ACC112 (cell line): ENCODE data around the gene SNAPC4.
"Not testable (repeated sequence)": the region's sequence is repeated elsewhere in the genome, so short reads cannot be mapped to it uniquely, and the experiment has no call there.

Experiments
- H2AFZ ChIP-seq: fragments of 200-600 bp; sonication (generic); one replicate; pipeline ENCODE4 v1.6.0; 2017; ENCODE audit warnings: antibody characterized with exemption, low read length; ENCODE audit not compliant: unreplicated experiment
- H3K27ac ChIP-seq: fragments of 200-600 bp; sonication (generic); 2 replicates; pipeline ENCODE4 v1.5.1; 2014; ENCODE audit warnings: low read depth, mild to moderate bottlenecking, antibody characterized with exemption, low read length, moderate library complexity
- H3K27me3 ChIP-seq: fragments of 200-600 bp; sonication (generic); 2 replicates; pipeline ENCODE4 v1.6.1; 2014; ENCODE audit warnings: mild to moderate bottlenecking, antibody characterized with exemption, low read length, moderate library complexity, mixed read lengths; ENCODE audit not compliant: insufficient read depth
- H3K36me3 ChIP-seq: fragments of 200-600 bp; sonication (generic); 2 replicates; pipeline ENCODE4 v1.6.1; 2016; ENCODE audit warnings: mild to moderate bottlenecking, antibody characterized with exemption, low read length, moderate library complexity, mixed read lengths; ENCODE audit not compliant: insufficient read depth
- H3K4me1 ChIP-seq: fragments of 200-600 bp; sonication (generic); one replicate; pipeline ENCODE4 v1.6.1; 2016; ENCODE audit warnings: low read length, mixed read lengths; ENCODE audit not compliant: insufficient read depth, unreplicated experiment, control insufficient read depth
- H3K4me3 ChIP-seq: fragments of 200-600 bp; sonication (generic); 2 replicates; pipeline ENCODE4 v1.5.1; 2014; ENCODE audit warnings: mild to moderate bottlenecking, low read depth, low read length
- H3K79me2 ChIP-seq: fragments of 200-600 bp; sonication (generic); one replicate; pipeline ENCODE4 v1.6.0; 2016; ENCODE audit warnings: low read length; ENCODE audit not compliant: control insufficient read depth, unreplicated experiment, insufficient read depth

SNAPC4 gene

DNA sequence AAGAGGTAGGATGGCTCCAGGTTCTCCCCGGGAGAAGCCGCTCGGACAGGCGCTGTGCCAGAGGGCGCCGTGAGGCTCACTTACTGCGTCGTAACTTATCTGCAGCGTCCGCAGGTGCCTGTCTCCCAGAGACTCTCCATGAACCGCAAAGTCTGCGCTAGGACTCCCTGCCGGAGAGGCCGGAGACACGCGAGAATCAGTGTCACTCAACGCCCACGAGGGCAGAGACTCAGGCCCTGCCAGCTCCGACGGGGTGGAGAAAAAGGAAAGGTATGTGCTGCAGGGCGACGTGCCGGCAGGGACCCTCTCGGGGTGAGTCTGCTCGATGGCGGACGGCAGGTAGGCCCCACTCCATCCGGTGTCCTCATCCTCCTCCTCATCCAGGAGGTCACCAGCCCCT is 7.1 kb upstream of the SNAPC4 start:
- Histone ChIP-seq H3K4me1 (peaks cover 11% of the 10 kb centered on the region), H3K79me2 (peaks cover 40% of the 10 kb centered on the region)
- not testable (repeated sequence) for H3K27me3 ChIP-seq, H3K27ac ChIP-seq, H2AFZ ChIP-seq, H3K36me3 ChIP-seq, H3K4me3 ChIP-seq

DNA sequence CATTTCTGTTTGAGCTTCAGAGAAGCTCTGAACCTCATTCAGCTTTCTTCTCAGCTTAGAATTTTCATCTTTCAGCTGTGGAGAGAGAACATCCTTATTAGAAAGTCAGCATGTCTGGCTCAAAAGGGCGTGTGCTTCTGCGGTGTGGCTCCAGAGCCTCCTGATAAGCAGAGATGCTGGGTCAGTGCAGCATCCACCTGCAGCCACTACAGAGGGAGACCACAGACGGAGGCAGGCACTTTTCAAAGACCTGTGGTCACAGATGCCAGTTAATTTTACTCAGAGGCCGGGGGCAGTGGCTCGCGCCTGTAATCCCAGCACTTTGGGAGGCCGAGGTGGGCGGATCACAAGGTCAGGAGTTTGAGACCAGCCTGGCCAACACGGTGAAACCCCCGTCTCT is 5.9 kb upstream of the SNAPC4 start:
- not testable (repeated sequence) for H3K4me1 ChIP-seq, H3K27ac ChIP-seq, H2AFZ ChIP-seq, H3K27me3 ChIP-seq, H3K4me3 ChIP-seq, H3K36me3 ChIP-seq
- peaks cover 28% of the 10 kb centered on the region for H3K79me2 ChIP-seq

DNA sequence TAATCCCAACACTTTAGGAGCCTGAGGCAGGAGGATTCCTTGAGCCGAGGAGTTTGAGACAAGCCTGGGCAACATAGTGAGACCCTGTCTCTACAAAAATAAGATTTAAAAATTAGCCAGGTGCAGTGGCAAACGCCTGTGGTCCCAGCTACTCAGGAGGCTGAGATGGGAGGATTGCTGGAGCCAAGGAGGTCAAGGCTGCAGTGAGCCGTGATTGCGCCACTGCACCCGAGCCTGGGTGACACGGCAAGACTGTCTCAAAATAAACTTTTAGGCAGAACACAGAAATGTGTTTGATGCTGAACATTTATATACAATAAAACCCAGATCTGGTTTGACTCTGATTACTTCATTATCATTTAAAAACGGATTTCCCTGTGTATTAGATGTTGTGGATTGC is 5.5 kb upstream of the SNAPC4 start:
- Histone ChIP-seq H3K27me3 (no peaks in the 10 kb centered on the region), H3K4me3 (no peak overlapping the region), H3K4me1 (peaks cover 8% of the 10 kb centered on the region), H2AFZ (no peak overlapping the region), H3K36me3 (no peaks in the 10 kb centered on the region; the same call in 1 of the 2 replicates), H3K79me2 (peaks cover 24% of the 10 kb centered on the region), H3K27ac (no peak overlapping the region)

DNA sequence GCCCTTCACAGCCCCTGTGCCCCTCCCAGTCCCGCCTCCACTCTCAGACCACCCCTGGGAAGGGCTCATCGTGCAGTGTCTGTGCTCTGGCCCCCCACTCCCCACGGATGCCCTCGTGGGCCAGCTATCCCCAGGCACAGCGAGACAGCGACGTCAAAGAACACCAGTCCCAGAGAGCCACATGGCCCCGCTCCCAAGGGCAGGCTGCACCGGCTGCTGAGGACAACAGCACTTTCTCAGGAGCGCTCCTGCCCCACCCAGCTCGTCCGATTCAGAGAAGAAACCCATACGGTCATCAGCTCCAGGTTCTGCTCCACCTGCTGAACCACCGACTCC is 4.8 kb upstream of the SNAPC4 start:
- peaks cover 10% of the 10 kb centered on the region for H3K4me1 ChIP-seq
- no peaks in the 10 kb centered on the region; the same call in 1 of the 2 replicates for H3K36me3 ChIP-seq
- no peak overlapping the region for H3K27ac ChIP-seq
- peaks cover 22% of the 10 kb centered on the region for H3K79me2 ChIP-seq
- H3K27me3 ChIP-seq, result no peaks in the 10 kb centered on the region
- no peak overlapping the region for H2AFZ ChIP-seq
- H3K4me3 ChIP-seq, result no peak overlapping the region

DNA sequence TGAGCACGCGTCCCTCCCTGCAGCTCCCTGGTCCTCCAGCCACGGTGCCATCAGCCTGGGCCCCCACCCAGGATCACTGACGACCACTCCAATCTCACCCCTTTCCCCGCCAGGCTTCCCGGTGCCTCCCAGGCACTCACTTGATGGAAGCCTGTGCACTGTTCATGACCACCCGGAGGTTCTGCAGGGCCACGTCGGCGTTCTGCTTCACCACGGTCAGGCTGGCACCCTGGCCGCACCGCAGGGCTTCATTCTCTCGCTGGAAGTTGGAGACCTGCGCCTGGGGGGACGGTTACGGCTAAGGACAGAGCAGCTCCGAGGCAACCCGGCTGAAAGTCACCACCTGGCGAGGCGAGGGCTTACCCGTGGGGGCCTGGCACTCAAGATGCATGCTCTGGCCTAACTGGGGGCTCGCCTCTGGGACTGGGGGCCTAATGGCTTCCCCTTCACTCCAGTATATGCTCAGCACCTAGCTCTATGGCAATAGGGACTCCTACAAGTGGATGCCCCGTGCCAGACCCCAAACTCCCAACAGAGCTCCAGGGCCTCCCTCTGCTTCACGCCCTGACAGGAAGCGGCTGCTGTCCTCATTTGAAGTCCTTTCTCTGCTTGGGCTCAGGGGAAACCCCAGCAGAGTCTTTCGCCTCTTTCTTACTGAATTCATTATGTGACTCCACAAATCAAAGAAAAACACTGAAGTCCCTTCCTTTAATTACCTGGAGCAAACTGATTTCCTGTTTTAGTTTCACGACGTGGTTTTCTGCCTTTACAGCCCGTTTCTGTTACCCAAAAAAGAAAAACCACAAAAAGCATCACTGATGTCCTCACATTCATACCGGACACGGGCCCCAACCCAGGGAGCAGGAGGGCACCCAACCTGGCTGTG is 4.2 kb upstream of the SNAPC4 start:
- no peaks in the 10 kb centered on the region for H3K27me3 ChIP-seq
- H3K27ac ChIP-seq, result no peak overlapping the region
- H3K4me3 ChIP-seq, result no peak overlapping the region
- peaks cover 10% of the 10 kb centered on the region for H3K4me1 ChIP-seq
- peaks cover 23% of the 10 kb centered on the region for H3K79me2 ChIP-seq
- H2AFZ ChIP-seq, result no peak overlapping the region
- no peaks in the 10 kb centered on the region; the same call in 1 of the 2 replicates for H3K36me3 ChIP-seq

DNA sequence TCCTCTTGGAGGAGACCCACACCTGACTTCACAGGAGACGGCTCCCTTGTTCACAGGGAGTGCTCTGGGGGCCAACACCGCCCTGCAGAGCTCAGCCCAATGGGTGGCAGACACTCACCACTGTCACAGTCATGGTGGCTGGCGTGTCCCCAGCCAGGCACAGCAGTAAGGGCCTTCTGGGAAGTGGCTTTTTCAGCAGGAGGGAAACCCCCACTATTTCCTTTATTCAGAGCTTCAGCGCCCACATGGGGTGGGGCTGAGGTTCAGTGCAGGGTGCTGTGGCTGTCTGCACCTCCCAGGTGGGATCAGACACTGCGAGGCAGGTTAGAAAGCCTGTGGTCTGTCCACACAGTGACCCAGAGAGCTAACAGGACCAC is 3.6 kb upstream of the SNAPC4 start:
- no peak overlapping the region for H2AFZ ChIP-seq
- H3K27me3 ChIP-seq, result no peaks in the 10 kb centered on the region
- no peak overlapping the region for H3K27ac ChIP-seq
- peaks cover 10% of the 10 kb centered on the region for H3K4me1 ChIP-seq
- H3K4me3 ChIP-seq, result no peak overlapping the region
- peaks cover 23% of the 10 kb centered on the region for H3K79me2 ChIP-seq
- H3K36me3 ChIP-seq, result no peaks in the 10 kb centered on the region; the same call in 1 of the 2 replicates

DNA sequence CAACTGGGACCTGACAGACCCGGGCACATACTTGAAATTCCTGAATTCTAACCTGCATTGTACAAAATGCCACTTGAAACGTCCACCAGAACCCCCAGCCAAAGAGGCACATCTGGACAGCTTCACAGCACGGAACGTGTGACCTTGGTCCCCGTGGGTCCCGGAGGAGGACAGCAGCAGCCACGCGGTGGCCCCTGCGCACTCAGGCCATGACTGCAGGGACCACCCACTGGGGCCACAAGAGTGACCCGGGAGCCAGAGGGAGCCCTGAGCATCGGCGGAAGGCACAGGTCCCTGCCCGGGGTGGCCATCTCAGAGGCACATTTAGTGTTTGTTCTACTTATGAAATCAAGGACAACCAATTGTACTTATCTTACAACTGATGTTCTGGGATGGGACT is 2.1 kb upstream of the SNAPC4 start:
- Histone ChIP-seq H3K4me3 (no peak overlapping the region), H3K79me2 (peaks cover 25% of the 10 kb centered on the region), H3K27ac (no peak overlapping the region), H2AFZ (no peak overlapping the region), H3K27me3 (no peaks in the 10 kb centered on the region), H3K4me1 (peaks cover 16% of the 10 kb centered on the region), H3K36me3 (peaks cover under 1% of the 10 kb centered on the region; the same call in 1 of the 2 replicates)

DNA sequence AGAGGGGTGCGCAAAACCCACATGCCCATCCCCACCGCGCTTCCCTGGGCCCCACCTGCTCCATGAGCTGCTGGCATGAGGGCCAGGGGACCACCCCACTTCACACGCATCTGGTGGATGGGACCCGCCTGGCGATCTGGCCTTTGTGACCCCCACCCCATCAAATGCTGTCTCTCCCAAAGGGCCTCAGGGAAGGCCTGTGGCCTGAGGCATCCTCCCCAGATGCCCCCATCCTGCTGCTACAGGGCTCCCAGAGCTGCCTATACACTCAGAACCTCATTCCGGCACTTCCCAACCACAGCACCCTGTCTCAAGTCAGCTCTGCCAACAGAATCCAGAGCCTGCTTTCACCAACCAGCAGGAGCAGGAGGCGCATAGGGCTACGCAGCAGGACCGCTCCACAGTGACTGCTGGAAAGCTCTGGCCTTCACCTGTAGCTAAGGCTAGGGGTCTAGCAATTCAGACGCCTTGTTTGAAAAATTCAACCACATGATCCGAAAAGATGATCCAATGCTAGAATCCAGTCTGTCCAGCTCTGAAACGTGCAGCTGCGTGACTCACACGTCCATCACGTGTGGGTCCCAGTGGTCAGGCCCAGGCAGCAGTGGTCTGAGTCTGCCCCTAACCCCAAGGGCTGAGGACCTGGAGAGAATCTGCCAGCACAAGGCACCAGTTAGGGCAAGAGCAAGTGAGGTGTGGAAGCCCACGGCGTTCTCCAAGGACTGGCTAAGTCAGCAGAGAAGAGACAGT is 1.4 kb upstream of the SNAPC4 start:
- no peak overlapping the region for H2AFZ ChIP-seq
- peaks cover 8% of the 10 kb centered on the region; the same call in 1 of the 2 replicates for H3K36me3 ChIP-seq
- no peaks in the 10 kb centered on the region for H3K27me3 ChIP-seq
- H3K4me1 ChIP-seq, result peaks cover 16% of the 10 kb centered on the region
- no peak overlapping the region for H3K4me3 ChIP-seq
- peaks cover 25% of the 10 kb centered on the region for H3K79me2 ChIP-seq
- no peak overlapping the region; the same call in 1 of the 2 replicates for H3K27ac ChIP-seq

DNA sequence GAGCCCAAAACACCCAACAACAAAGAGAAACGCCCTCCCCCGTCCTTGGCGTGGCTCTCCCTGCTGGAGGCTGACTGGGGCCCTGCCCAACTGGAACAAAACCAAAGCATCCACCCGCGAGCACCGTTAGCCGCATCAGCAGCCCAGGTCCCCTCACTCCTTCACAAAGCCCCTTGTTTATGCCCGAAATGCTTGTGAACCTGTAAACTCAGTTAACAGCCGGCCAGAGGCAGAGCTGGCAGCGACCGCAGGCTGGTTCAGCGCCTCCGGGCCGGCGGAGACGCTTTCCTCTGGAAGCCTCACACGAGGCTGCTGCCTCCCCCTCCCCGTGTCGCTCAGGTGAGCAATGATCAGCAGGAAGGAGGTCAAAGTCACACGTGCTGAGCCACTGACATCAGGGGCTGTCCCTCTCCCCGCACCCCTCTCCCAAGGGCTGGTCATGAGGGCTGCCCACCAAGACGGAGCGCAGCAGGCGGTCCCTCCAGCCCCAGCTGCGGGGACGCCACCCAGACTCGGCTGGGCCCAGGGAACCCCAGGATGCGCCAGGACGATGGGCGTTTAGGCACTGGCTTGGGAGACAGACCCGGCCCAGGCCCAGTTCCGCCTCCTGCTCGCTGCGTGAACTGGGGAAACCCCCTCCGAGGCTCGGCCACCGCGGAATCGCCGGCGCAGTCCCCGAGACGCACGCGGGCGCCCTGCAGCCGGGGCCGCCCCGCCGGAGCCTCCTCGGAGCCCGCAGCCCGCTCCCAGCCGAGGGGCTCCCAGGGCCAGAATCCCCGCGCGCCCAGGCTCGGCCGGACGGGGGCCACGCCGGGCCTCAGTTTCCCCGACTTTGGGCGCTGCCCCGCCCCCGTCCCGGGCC is 563 bp downstream of the SNAPC4 start:
- H3K27me3 ChIP-seq, result no peaks in the 10 kb centered on the region
- H3K4me3 ChIP-seq, result peak overlapping the region; percentile 99
- peaks cover 16% of the 10 kb centered on the region for H3K4me1 ChIP-seq
- H3K79me2 ChIP-seq, result peaks cover 23% of the 10 kb centered on the region
- peaks cover 14% of the 10 kb centered on the region; the same call in 1 of the 2 replicates for H3K36me3 ChIP-seq
- H2AFZ ChIP-seq, result peak overlapping the region; percentile 21
- H3K27ac ChIP-seq, result peak overlapping the region; percentile 15; the same call in 1 of the 2 replicates

DNA sequence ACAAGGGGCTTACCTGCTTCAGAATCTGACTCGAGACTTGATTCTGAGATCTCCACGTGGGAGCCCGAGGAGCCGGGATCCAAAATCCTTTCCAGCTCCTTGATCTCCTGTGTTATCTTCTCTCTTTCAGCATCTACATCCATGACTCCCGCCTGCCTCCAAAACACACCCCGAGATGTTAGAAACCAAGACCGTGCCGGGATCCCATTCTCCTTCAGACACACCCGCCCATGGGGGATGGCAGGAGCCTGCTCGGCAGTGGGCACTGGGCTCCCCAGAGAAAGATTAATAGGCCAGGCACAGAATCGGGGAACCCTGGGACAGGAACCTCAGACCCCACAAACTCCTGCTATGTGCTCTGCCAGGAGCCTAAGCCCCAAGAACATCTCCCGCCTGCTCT is 1.7 kb downstream of the SNAPC4 start:
- Histone ChIP-seq H3K27me3 (no peaks in the 10 kb centered on the region), H3K4me1 (peaks cover 16% of the 10 kb centered on the region), H3K36me3 (peaks cover 18% of the 10 kb centered on the region; the same call in 1 of the 2 replicates), H2AFZ (no peak overlapping the region), H3K79me2 (peaks cover 23% of the 10 kb centered on the region), H3K4me3 (peak overlapping the region; percentile 99), H3K27ac (no peak overlapping the region)
